Mesendoderm (in vitro differentiated cells): ENCODE measurements around the gene NFRKB.

Source experiments
- DNase-seq: peaks from one replicate; pipeline ENCODE4 v3.0.0; 2013
- H2AK5ac ChIP-seq: 2 replicates; pipeline ENCODE4 v1.6.1; 2013; ENCODE audit warnings: low read length, inconsistent platforms
- H2BK120ac ChIP-seq: 2 replicates; pipeline ENCODE4 v1.6.1; 2013; ENCODE audit warnings: low read depth, mild to moderate bottlenecking, low read length, moderate library complexity, mixed read lengths
- H2BK15ac ChIP-seq: replicated peaks from 2 replicates; pipeline ENCODE4 v1.6.1; 2013; ENCODE audit warnings: low read depth, mild to moderate bottlenecking, moderate library complexity
- H2BK5ac ChIP-seq: 2 replicates; pipeline ENCODE4 v1.6.1; 2013; ENCODE audit warnings: low read length, inconsistent platforms
- H3K18ac ChIP-seq: 2 replicates; pipeline ENCODE4 v1.6.1; 2013; ENCODE audit warnings: mild to moderate bottlenecking, low read length, mixed read lengths
- H3K23ac ChIP-seq: one replicate; pipeline ENCODE4 v1.6.1; 2013; ENCODE audit warnings: low read length
- H3K27ac ChIP-seq: 2 replicates; pipeline ENCODE4 v1.5.1; 2013; ENCODE audit warnings: low read depth, mild to moderate bottlenecking, inconsistent platforms, low read length, moderate library complexity
- H3K27me3 ChIP-seq: 2 replicates; pipeline ENCODE4 v1.6.1; 2013; ENCODE audit warnings: low read length, control low read depth, mild to moderate bottlenecking, inconsistent platforms; ENCODE audit not compliant: insufficient read depth, poor library complexity
- H3K36me3 ChIP-seq: 2 replicates; pipeline ENCODE4 v1.6.1; 2013; ENCODE audit warnings: low read length, inconsistent platforms; ENCODE audit not compliant: control insufficient read depth, insufficient read depth
- H3K4ac ChIP-seq: one replicate; pipeline ENCODE4 v1.6.1; 2013; ENCODE audit warnings: low read depth, mild to moderate bottlenecking, low read length, moderate library complexity
- H3K4me1 ChIP-seq: 2 replicates; pipeline ENCODE4 v1.6.1; 2013; ENCODE audit warnings: low read depth, low read length, inconsistent platforms; ENCODE audit not compliant: control insufficient read depth
- H3K4me2 ChIP-seq: 2 replicates; pipeline ENCODE4 v1.6.1; 2013; ENCODE audit warnings: low read length
- H3K4me3 ChIP-seq: 2 replicates; pipeline ENCODE4 v1.5.1; 2013; ENCODE audit warnings: mild to moderate bottlenecking, low read length
- H3K56ac ChIP-seq: one replicate; pipeline ENCODE4 v1.6.1; 2013; ENCODE audit warnings: low read length
- H3K79me1 ChIP-seq: 2 replicates; pipeline ENCODE4 v1.6.1; 2013; ENCODE audit warnings: low read length, inconsistent platforms
- H3K79me2 ChIP-seq: 2 replicates; pipeline ENCODE4 v1.6.1; 2013; ENCODE audit warnings: mild to moderate bottlenecking, low read length; ENCODE audit not compliant: control insufficient read depth, insufficient read depth
- H3K9ac ChIP-seq: 2 replicates; pipeline ENCODE4 v1.6.1; 2013; ENCODE audit warnings: low read length, inconsistent platforms
- H4K5ac ChIP-seq: one replicate; pipeline ENCODE4 v1.6.1; 2013; ENCODE audit warnings: low read length
- H4K8ac ChIP-seq: one replicate; pipeline ENCODE4 v1.6.1; 2013; ENCODE audit warnings: low read depth, mild to moderate bottlenecking, control low read depth, low read length, moderate library complexity
- WGBS: extraction: QIAGEN DNeasy Blood & Tissue Kit; methylation state at CpG from one replicate; pipeline ENCODE4 v1.1.7; 2013; ENCODE audit warnings: low lambda C conversion rate, missing lambda C conversion rate; ENCODE audit not compliant: insufficient coverage; ENCODE audit errors: extremely low coverage; 5-methylcytosine and 5-hydroxymethylcytosine counted together

The NFRKB gene

GRCh38 chr11:129937592-129938238 lies 42.3 kb upstream of the NFRKB start:
- H2AK5ac ChIP-seq: no peak overlapping the region
- H4K8ac ChIP-seq: no peak overlapping the region
- no peak overlapping the region for H3K56ac ChIP-seq
- WGBS: no CpG with 5 or more reads among the region's 4 CpGs
- H2BK5ac ChIP-seq: no peak overlapping the region
- no peak overlapping the region for H4K5ac ChIP-seq
- no peak overlapping the region for H3K4me3 ChIP-seq
- no peak overlapping the region for H3K9ac ChIP-seq
- no peak overlapping the region for H3K27ac ChIP-seq
- no peak overlapping the region for H3K18ac ChIP-seq
- no peak overlapping the region for H2BK15ac ChIP-seq
- peak; percentile 55 for DNase-seq
- peaks cover 4% of the 10 kb centered on the region for H3K36me3 ChIP-seq
- no peak overlapping the region for H3K4ac ChIP-seq
- no peaks in the 10 kb centered on the region for H3K79me1 ChIP-seq
- peaks cover 9% of the 10 kb centered on the region for H3K4me1 ChIP-seq
- no peak overlapping the region for H2BK120ac ChIP-seq
- no peaks in the 10 kb centered on the region for H3K79me2 ChIP-seq
- H3K23ac ChIP-seq: no peak overlapping the region
- no peaks in the 10 kb centered on the region for H3K27me3 ChIP-seq
- H3K4me2 ChIP-seq: no peak overlapping the region

DNA sequence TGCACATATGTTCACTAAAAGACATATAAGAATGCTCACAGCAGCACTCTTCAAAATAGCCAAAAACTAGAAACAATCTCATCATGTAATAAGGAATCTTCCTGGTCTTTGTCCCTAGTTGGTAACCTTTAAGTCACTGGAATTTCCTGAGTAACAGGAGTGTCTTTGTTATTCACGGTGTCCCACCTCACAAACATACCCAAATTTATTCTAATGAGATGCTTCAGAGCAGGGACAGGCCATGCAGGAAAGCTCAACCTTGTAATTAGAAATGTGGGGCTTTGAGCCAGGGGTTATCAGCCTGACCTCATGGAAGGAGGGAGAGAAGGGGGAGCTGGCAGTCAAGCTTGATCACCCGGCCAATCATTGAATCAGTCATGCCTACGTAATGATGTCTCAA lies 40.3 kb upstream of the NFRKB start:
- H3K27ac ChIP-seq: no peak overlapping the region
- no peak overlapping the region for H3K4ac ChIP-seq
- peaks cover 9% of the 10 kb centered on the region for H3K4me1 ChIP-seq
- no peak overlapping the region for H3K9ac ChIP-seq
- peak; percentile 17 for DNase-seq
- no peak overlapping the region for H3K56ac ChIP-seq
- peaks cover 2% of the 10 kb centered on the region for H3K36me3 ChIP-seq
- no peak overlapping the region for H2AK5ac ChIP-seq
- no peaks in the 10 kb centered on the region for H3K27me3 ChIP-seq
- H2BK15ac ChIP-seq: no peak overlapping the region
- no peak overlapping the region for H2BK5ac ChIP-seq
- no peak overlapping the region for H4K8ac ChIP-seq
- H2BK120ac ChIP-seq: no peak overlapping the region
- H3K79me2 ChIP-seq: no peaks in the 10 kb centered on the region
- no CpG with 5 or more reads among the region's 3 CpGs for WGBS
- H3K18ac ChIP-seq: no peak overlapping the region
- no peak overlapping the region for H3K23ac ChIP-seq
- no peak overlapping the region for H4K5ac ChIP-seq
- H3K4me2 ChIP-seq: no peak overlapping the region
- H3K79me1 ChIP-seq: no peaks in the 10 kb centered on the region
- no peak overlapping the region for H3K4me3 ChIP-seq

- no peaks in the 10 kb centered on the region for H3K79me2 ChIP-seq
- no peak overlapping the region for H3K56ac ChIP-seq
- no peaks in the 10 kb centered on the region for H3K27me3 ChIP-seq
- H3K4me2 ChIP-seq: no peak overlapping the region
- H3K4ac ChIP-seq: no peak overlapping the region
- H2BK5ac ChIP-seq: no peak overlapping the region
- H3K4me1 ChIP-seq: peaks cover 9% of the 10 kb centered on the region
- no CpG with 5 or more reads among the region's 9 CpGs for WGBS
- no peak overlapping the region for H2BK15ac ChIP-seq
- no peak overlapping the region for H3K18ac ChIP-seq
- H3K23ac ChIP-seq: no peak overlapping the region
- no peak overlapping the region for H3K4me3 ChIP-seq
- no peak overlapping the region for H3K9ac ChIP-seq
- peaks cover 2% of the 10 kb centered on the region for H3K36me3 ChIP-seq
- no peak overlapping the region for H2BK120ac ChIP-seq
- DNase-seq: no peak
- H4K8ac ChIP-seq: no peak overlapping the region
- H2AK5ac ChIP-seq: no peak overlapping the region
- H4K5ac ChIP-seq: no peak overlapping the region
- H3K79me1 ChIP-seq: no peaks in the 10 kb centered on the region
- H3K27ac ChIP-seq: no peak overlapping the region
Observed at GRCh38 chr11:129933891-129934290, 38.5 kb upstream of the NFRKB start.

GRCh38 chr11:129933262-129933661 lies 37.9 kb upstream of the NFRKB start:
- H2AK5ac ChIP-seq: no peak overlapping the region
- no peaks in the 10 kb centered on the region for H3K27me3 ChIP-seq
- no peak overlapping the region for H2BK120ac ChIP-seq
- no peak overlapping the region for H2BK15ac ChIP-seq
- H3K4ac ChIP-seq: no peak overlapping the region
- H3K4me3 ChIP-seq: no peak overlapping the region
- H3K4me1 ChIP-seq: peaks cover 4% of the 10 kb centered on the region
- no peak for DNase-seq
- H4K8ac ChIP-seq: no peak overlapping the region
- H3K9ac ChIP-seq: no peak overlapping the region
- H3K27ac ChIP-seq: no peak overlapping the region
- peaks cover 2% of the 10 kb centered on the region for H3K36me3 ChIP-seq
- no CpG with 5 or more reads among the region's 1 CpG for WGBS
- H3K79me1 ChIP-seq: no peaks in the 10 kb centered on the region
- H3K56ac ChIP-seq: no peak overlapping the region
- H3K79me2 ChIP-seq: no peaks in the 10 kb centered on the region
- H4K5ac ChIP-seq: no peak overlapping the region
- H3K18ac ChIP-seq: no peak overlapping the region
- H3K23ac ChIP-seq: no peak overlapping the region
- H3K4me2 ChIP-seq: no peak overlapping the region
- H2BK5ac ChIP-seq: no peak overlapping the region

GRCh38 chr11:129932381-129933067 lies 37.1 kb upstream of the NFRKB start:
- Histone ChIP-seq H3K4me2 (no peak overlapping the region), H3K56ac (no peak overlapping the region)

More at GRCh38 chr11:129932381-129933067, 37.1 kb upstream of the NFRKB start:
- Histone ChIP-seq H3K36me3 (peaks cover 2% of the 10 kb centered on the region), H4K5ac (no peak overlapping the region), H3K27ac (no peak overlapping the region), H3K9ac (no peak overlapping the region), H3K4ac (no peak overlapping the region), H3K79me1 (no peaks in the 10 kb centered on the region), H3K4me1 (no peaks in the 10 kb centered on the region), H3K79me2 (no peaks in the 10 kb centered on the region), H2BK120ac (no peak overlapping the region), H2AK5ac (no peak overlapping the region), H3K27me3 (no peaks in the 10 kb centered on the region), H3K4me3 (no peak overlapping the region), H2BK15ac (no peak overlapping the region), H4K8ac (no peak overlapping the region), H3K18ac (no peak overlapping the region), H3K23ac (no peak overlapping the region), H2BK5ac (no peak overlapping the region)
- DNase-seq: no peak
- no CpG with 5 or more reads among the region's 7 CpGs for WGBS
